PFSK-1 (cell line): ENCODE measurements around the gene GINS1.

Source experiments
- FOXP2 ChIP-seq: optimal IDR thresholded peaks from 2 replicates; pipeline ENCODE3; 2011; ENCODE audit warnings: borderline replicate concordance, control low read depth, inconsistent platforms; ENCODE audit not compliant: insufficient read depth; ENCODE audit errors: extremely low read length, extremely low read depth
- POLR2AphosphoS5 ChIP-seq: IDR thresholded peaks from 2 replicates; pipeline ENCODE4 v1.6.1; 2012; ENCODE audit warnings: low read depth, mild to moderate bottlenecking, control low read depth, low read length, moderate library complexity
- REST ChIP-seq, 2 experiments: IDR thresholded peaks; 2 replicates each; pipeline versions ENCODE4 v1.6.1 to v1.8.0; 2011 to 2012; ENCODE audit warnings: low read depth in 2 of 2, low read length in 2 of 2, control low read depth in 1 of 2, inconsistent platforms in 1 of 2, mild to moderate bottlenecking in 1 of 2, moderate library complexity in 1 of 2; ENCODE audit not compliant: insufficient read depth in 1 of 2
- SIN3A ChIP-seq: IDR thresholded peaks from 2 replicates; pipeline ENCODE4 v1.6.1; 2012; ENCODE audit warnings: mild to moderate bottlenecking, low read length, moderate library complexity, borderline replicate concordance; ENCODE audit not compliant: insufficient read depth
- TAF1 ChIP-seq: IDR thresholded peaks from 2 replicates; pipeline ENCODE4 v1.6.1; 2012; ENCODE audit warnings: low read length, control low read depth, borderline replicate concordance; ENCODE audit not compliant: insufficient read depth

GINS1 gene

GRCh38 chr20:25490656-25491445, 83.4 kb downstream of the GINS1 start:
- TF ChIP-seq FOXP2 (no peak), POLR2AphosphoS5 (no peak), SIN3A (no peak), TAF1 (no peak), REST (IDR thresholded peaks at IDR 0.05; ENCODE audit: insufficient read depth in 1 of 2, low read depth in 2 of 2, low read length in 2 of 2) (no peak)

GRCh38 chr20:25491446-25492038, 84.1 kb downstream of the GINS1 start:
- no peak for TF ChIP-seq SIN3A

- TF ChIP-seq REST (IDR thresholded peaks at IDR 0.05; ENCODE audit: insufficient read depth in 1 of 2, low read depth in 2 of 2, low read length in 2 of 2) = no peak
- no peak for TF ChIP-seq SIN3A
- no peak for TF ChIP-seq FOXP2
- TF ChIP-seq POLR2AphosphoS5 = no peak
- no peak for TF ChIP-seq TAF1
Observed at GRCh38 chr20:25493137-25493536, 85.7 kb downstream of the GINS1 start.

- TF ChIP-seq FOXP2 (no peak), POLR2AphosphoS5 (no peak), REST (IDR thresholded peaks at IDR 0.05; ENCODE audit: insufficient read depth in 1 of 2, low read depth in 2 of 2, low read length in 2 of 2) (no peak), TAF1 (no peak), SIN3A (no peak)
Observed at GRCh38 chr20:25493748-25494505, 86.5 kb downstream of the GINS1 start.

- no peak for TF ChIP-seq SIN3A
- no peak for TF ChIP-seq REST (IDR thresholded peaks at IDR 0.05; ENCODE audit: insufficient read depth in 1 of 2, low read depth in 2 of 2, low read length in 2 of 2)
- no peak for TF ChIP-seq FOXP2
Observed at GRCh38 chr20:25494506-25495188, 87.2 kb downstream of the GINS1 start.
